ENCODE results near the gene LARP1. TPM values are rescaled to one million over a fixed set of nuclear protein-coding genes. Genes with fewer than 3 reads are reported as not detected.
"Not testable (repeated sequence)": the region's sequence is repeated elsewhere in the genome, so short reads cannot be mapped to it uniquely, and the experiment has no call there.

Gene LARP1
- total RNA-seq, 1 donor from 2014 or later = 243 TPM

DNA sequence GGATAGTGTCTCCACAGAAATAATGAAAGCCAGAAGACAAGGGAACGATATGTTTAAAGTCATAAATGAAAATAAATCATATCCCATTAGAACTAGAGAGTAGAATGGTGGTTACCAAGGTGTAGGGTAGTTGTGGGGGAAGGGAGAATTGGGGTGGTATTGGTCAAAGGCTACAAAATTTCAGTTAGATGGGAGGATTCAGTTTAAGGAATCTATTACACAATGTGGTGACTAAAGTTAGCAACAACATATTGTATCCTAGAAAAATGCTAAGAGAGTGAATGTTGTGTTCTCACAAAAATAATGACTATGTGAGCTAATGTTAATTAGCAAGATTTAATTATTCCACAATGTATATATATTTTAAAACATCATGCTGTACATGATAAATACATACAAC is 27.8 kb upstream of the LARP1 start:
- peaks cover 3% of the 10 kb centered on the region for H3K27me3 Mint-ChIP-seq (ENCODE audit: low read depth, unreplicated experiment)
- DNase-seq (ENCODE audit: low read depth) = no peak
- Histone ChIP-seq H2AFZ (ENCODE audit: low read depth, low read length) (no peak overlapping the region), H3K27ac (ENCODE audit: low read depth, low read length) (no peak overlapping the region), H3K4me3 (ENCODE audit: insufficient read depth, low read depth, low read length) (no peak overlapping the region), H3K4me1 (ENCODE audit: insufficient read depth, low read length) (no peaks in the 10 kb centered on the region), H3K9ac (ENCODE audit: low read length) (no peak overlapping the region), H3K36me3 (ENCODE audit: insufficient read depth, low read length) (no peaks in the 10 kb centered on the region), H3K27me3 (ENCODE audit: insufficient read depth, low read length) (no peaks in the 10 kb centered on the region), H3K9me3 (ENCODE audit: insufficient read depth, low read depth, low read length) (no peaks in the 10 kb centered on the region), H3K4me2 (ENCODE audit: low read length) (no peak overlapping the region), H4K20me1 (ENCODE audit: insufficient read depth, low read length) (no peaks in the 10 kb centered on the region), H3K79me2 (ENCODE audit: insufficient read depth, low read length) (no peaks in the 10 kb centered on the region)
- no peaks in the 10 kb centered on the region for H3K36me3 Mint-ChIP-seq (ENCODE audit: low read depth, unreplicated experiment)
- H3K27ac Mint-ChIP-seq (ENCODE audit: unreplicated experiment) = no peak overlapping the region
- H3K4me1 Mint-ChIP-seq (ENCODE audit: low read depth, unreplicated experiment) = peaks cover 4% of the 10 kb centered on the region
- no peaks in the 10 kb centered on the region for H3K9me3 Mint-ChIP-seq (ENCODE audit: unreplicated experiment)
- FAIRE-seq = no peak
- H3K4me3 Mint-ChIP-seq (ENCODE audit: unreplicated experiment) = no peak overlapping the region
- no peak for TF ChIP-seq CTCF (IDR thresholded peaks at IDR 0.05; ENCODE audit: insufficient read depth, low read depth, low read length)
- TF ChIP-seq EZH2 (IDR thresholded peaks at IDR 0.05; ENCODE audit: insufficient read depth, low read length) = no peak

DNA sequence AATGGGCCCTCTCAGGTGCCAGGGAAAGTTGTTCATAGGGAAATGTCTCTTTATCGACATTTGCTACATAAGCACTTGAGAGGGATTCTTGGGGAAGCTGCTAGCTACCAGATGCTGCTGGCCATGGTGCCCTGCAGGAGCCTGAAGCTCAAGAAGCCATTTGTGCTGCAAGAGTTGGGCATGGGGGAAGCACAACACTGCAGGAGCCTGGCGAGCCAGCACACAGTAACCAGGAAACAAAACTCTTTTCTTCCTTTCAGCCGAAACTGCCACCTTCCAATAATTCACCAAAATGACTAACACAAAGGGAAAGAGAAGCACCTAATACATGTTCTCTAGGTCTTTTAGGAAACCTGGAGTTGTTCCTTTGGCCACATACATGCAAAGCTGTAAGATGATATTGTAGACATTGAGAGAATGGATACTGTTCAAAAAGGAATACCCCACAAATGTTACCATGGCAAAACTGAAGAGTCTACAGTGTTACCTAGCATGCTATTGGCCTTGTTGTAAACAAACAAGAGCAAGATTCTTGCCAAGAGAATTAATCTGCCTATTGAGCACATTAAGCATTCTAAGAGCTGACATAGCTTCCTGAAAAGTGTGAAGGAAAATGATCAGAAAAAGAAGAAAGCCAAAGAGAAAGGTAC is 26.1 kb upstream of the LARP1 start:
- Histone ChIP-seq H3K4me2 (ENCODE audit: low read length) (no peak overlapping the region), H3K9ac (ENCODE audit: low read length) (no peak overlapping the region), H3K9me3 (ENCODE audit: insufficient read depth, low read depth, low read length) (no peaks in the 10 kb centered on the region), H3K79me2 (ENCODE audit: insufficient read depth, low read length) (no peaks in the 10 kb centered on the region), H4K20me1 (ENCODE audit: insufficient read depth, low read length) (no peaks in the 10 kb centered on the region), H2AFZ (ENCODE audit: low read depth, low read length) (no peak overlapping the region), H3K36me3 (ENCODE audit: insufficient read depth, low read length) (no peaks in the 10 kb centered on the region), H3K27me3 (ENCODE audit: insufficient read depth, low read length) (peaks cover 2% of the 10 kb centered on the region), H3K27ac (ENCODE audit: low read depth, low read length) (no peak overlapping the region), H3K4me3 (ENCODE audit: insufficient read depth, low read depth, low read length) (no peak overlapping the region), H3K4me1 (ENCODE audit: insufficient read depth, low read length) (no peaks in the 10 kb centered on the region)
- Mint-ChIP-seq H3K27ac (ENCODE audit: unreplicated experiment) (no peak overlapping the region), H3K9me3 (ENCODE audit: unreplicated experiment) (no peaks in the 10 kb centered on the region), H3K4me3 (ENCODE audit: unreplicated experiment) (no peak overlapping the region), H3K4me1 (ENCODE audit: low read depth, unreplicated experiment) (peaks cover 2% of the 10 kb centered on the region), H3K27me3 (ENCODE audit: low read depth, unreplicated experiment) (peaks cover 3% of the 10 kb centered on the region), H3K36me3 (ENCODE audit: low read depth, unreplicated experiment) (no peaks in the 10 kb centered on the region)
- FAIRE-seq (no peak), DNase-seq (ENCODE audit: low read depth) (no peak)
- TF ChIP-seq EZH2 (IDR thresholded peaks at IDR 0.05; ENCODE audit: insufficient read depth, low read length) = no peak
- TF ChIP-seq CTCF (IDR thresholded peaks at IDR 0.05; ENCODE audit: insufficient read depth, low read depth, low read length) = no peak

GRCh38 chr5:154729613-154730012 is 25.6 kb upstream of the LARP1 start:
- Mint-ChIP-seq H3K27ac (ENCODE audit: unreplicated experiment) (no peak overlapping the region), H3K36me3 (ENCODE audit: low read depth, unreplicated experiment) (no peaks in the 10 kb centered on the region), H3K27me3 (ENCODE audit: low read depth, unreplicated experiment) (peaks cover 3% of the 10 kb centered on the region), H3K4me3 (ENCODE audit: unreplicated experiment) (no peak overlapping the region), H3K4me1 (ENCODE audit: low read depth, unreplicated experiment) (no peaks in the 10 kb centered on the region), H3K9me3 (ENCODE audit: unreplicated experiment) (no peaks in the 10 kb centered on the region)
- Histone ChIP-seq H3K27me3 (ENCODE audit: insufficient read depth, low read length) (peaks cover 2% of the 10 kb centered on the region), H3K27ac (ENCODE audit: low read depth, low read length) (no peak overlapping the region), H2AFZ (ENCODE audit: low read depth, low read length) (no peak overlapping the region), H3K79me2 (ENCODE audit: insufficient read depth, low read length) (no peaks in the 10 kb centered on the region), H3K4me1 (ENCODE audit: insufficient read depth, low read length) (no peaks in the 10 kb centered on the region), H3K4me3 (ENCODE audit: insufficient read depth, low read depth, low read length) (no peak overlapping the region), H3K36me3 (ENCODE audit: insufficient read depth, low read length) (no peaks in the 10 kb centered on the region), H3K4me2 (ENCODE audit: low read length) (no peak overlapping the region), H4K20me1 (ENCODE audit: insufficient read depth, low read length) (no peaks in the 10 kb centered on the region), H3K9ac (ENCODE audit: low read length) (no peak overlapping the region), H3K9me3 (ENCODE audit: insufficient read depth, low read depth, low read length) (no peaks in the 10 kb centered on the region)
- no peak for FAIRE-seq
- no peak for TF ChIP-seq CTCF (IDR thresholded peaks at IDR 0.05; ENCODE audit: insufficient read depth, low read depth, low read length)
- no peak for TF ChIP-seq EZH2 (IDR thresholded peaks at IDR 0.05; ENCODE audit: insufficient read depth, low read length)
- DNase-seq (ENCODE audit: low read depth) = no peak

- not testable (repeated sequence) for H3K4me1 ChIP-seq (ENCODE audit: insufficient read depth, low read length); H3K4me3 ChIP-seq (ENCODE audit: insufficient read depth, low read depth, low read length); H3K27me3 Mint-ChIP-seq (ENCODE audit: low read depth, unreplicated experiment); H2AFZ ChIP-seq (ENCODE audit: low read depth, low read length); H3K36me3 ChIP-seq (ENCODE audit: insufficient read depth, low read length); FAIRE-seq; H3K27ac ChIP-seq (ENCODE audit: low read depth, low read length); H4K20me1 ChIP-seq (ENCODE audit: insufficient read depth, low read length); H3K4me3 Mint-ChIP-seq (ENCODE audit: unreplicated experiment); H3K79me2 ChIP-seq (ENCODE audit: insufficient read depth, low read length); H3K9me3 Mint-ChIP-seq (ENCODE audit: unreplicated experiment); H3K27me3 ChIP-seq (ENCODE audit: insufficient read depth, low read length); H3K36me3 Mint-ChIP-seq (ENCODE audit: low read depth, unreplicated experiment); H3K9ac ChIP-seq (ENCODE audit: low read length); H3K4me1 Mint-ChIP-seq (ENCODE audit: low read depth, unreplicated experiment); DNase-seq (ENCODE audit: low read depth); H3K4me2 ChIP-seq (ENCODE audit: low read length); H3K9me3 ChIP-seq (ENCODE audit: insufficient read depth, low read depth, low read length); H3K27ac Mint-ChIP-seq (ENCODE audit: unreplicated experiment)
These were observed 24.4 kb upstream of the LARP1 start for GRCh38 chr5:154730761-154731160.

Measured in astrocyte (in vitro differentiated cells and primary cell).